Thyroid gland (tissue), 4 donors: ENCODE measurements around the gene NRXN2. TPM values are rescaled to one million over a fixed set of nuclear protein-coding genes. Genes with fewer than 3 reads are reported as not detected.

Experiments used
- DNase-seq, 2 donors: peaks; one replicate each; pipeline ENCODE4 v3.0.0-alpha.2; 2019
- H3K27ac ChIP-seq, 3 donors: fragments of 200-600 bp; sonication (generic); 1 replicate in 2 of 3; 2 replicates in 1 of 3; pipeline ENCODE4 v1.5.1; 2016 to 2019; ENCODE audit warnings: mild to moderate bottlenecking in 1 of 3, moderate library complexity in 1 of 3
- H3K27me3 ChIP-seq: fragments of 200-600 bp; sonication (generic); one replicate; pipeline ENCODE4 v1.5.1; 2019
- H3K36me3 ChIP-seq, 2 donors: fragments of 200-600 bp; sonication (generic); one replicate each; pipeline ENCODE4 v1.5.1; 2016 to 2019
- H3K4me1 ChIP-seq, 2 donors: fragments of 200-600 bp; sonication (generic); one replicate each; pipeline ENCODE4 v1.5.1; 2017 to 2019
- H3K4me3 ChIP-seq, 3 donors: fragments of 200-600 bp; sonication (generic); replicated peaks in 1 of 3; 1 replicate in 2 of 3; 2 replicates in 1 of 3; pipeline ENCODE4 v1.5.1; 2016; ENCODE audit warnings: mild to moderate bottlenecking in 1 of 3
- H3K9me3 ChIP-seq: fragments of 200-600 bp; sonication (generic); one replicate; pipeline ENCODE4 v1.5.1; 2017
- CTCF ChIP-seq, 6 experiments: fragments of 200-600 bp in 3 of 6; fragments of 450-650 bp in 3 of 6; sonication (generic) in 3 of 6; IDR thresholded peaks; one replicate each; pipeline ENCODE4 v1.5.1; 2016 to 2019; ENCODE audit warnings: antibody characterized with exemption in 6 of 6, mild to moderate bottlenecking in 2 of 6, inconsistent platforms in 1 of 6, moderate library complexity in 1 of 6
- POLR2A ChIP-seq, 2 donors: fragments of 450-650 bp; IDR thresholded peaks; one replicate each; pipeline ENCODE4 v1.6.1; 2017; ENCODE audit warnings: antibody characterized with exemption in 2 of 2, mild to moderate bottlenecking in 2 of 2, moderate library complexity in 1 of 2
- WGBS, 2 donors: methylation state at CpG; one replicate each; pipeline ENCODE4 v1.1.5; 2017; 5-methylcytosine and 5-hydroxymethylcytosine counted together
- intact Hi-C: fragments of 100-400 bp; cut with DNase I; formaldehyde crosslinking; loops from one replicate; pipeline ENCODE4 v1.15.1; 2023
- total RNA-seq, 4 donors: library from RNA; depleted of rRNA; stranded (reverse); fragments of >200 nt; gene quantifications; one replicate each; pipeline ENCODE4 v1.2.3, GENCODE V29; 2016

NRXN2 gene
- total RNA-seq, 4 donors from 2014 or later: 2.0 to 12.3 (median 4.8) TPM

GRCh38 chr11:64698427-64698826 is 24.6 kb downstream of the NRXN2 start:
- intact Hi-C loops: no loop called here
- H3K9me3 ChIP-seq: no peaks in the 10 kb centered on the region
- WGBS, 2 donors: 82 to 88% methylated on average over 1 of the region's 1 CpG
- TF ChIP-seq CTCF (IDR thresholded peaks at IDR 0.05): no peak
- TF ChIP-seq POLR2A (IDR thresholded peaks at IDR 0.05): no peak
- H3K27me3 ChIP-seq: no peaks in the 10 kb centered on the region
- no peak overlapping the region for H3K27ac ChIP-seq
- H3K36me3 ChIP-seq: no peaks in the 10 kb centered on the region
- no peak for DNase-seq
- H3K4me1 ChIP-seq: no peaks in the 10 kb centered on the region
- no peak overlapping the region for H3K4me3 ChIP-seq

- no peak overlapping the region for H3K27ac ChIP-seq
- no peaks in the 10 kb centered on the region for H3K27me3 ChIP-seq
- 76 to 77% methylated on average over 7 of the region's 7 CpGs for WGBS, 2 donors
- no peak overlapping the region for H3K4me3 ChIP-seq
- H3K4me1 ChIP-seq: no peaks in the 10 kb centered on the region
- intact Hi-C loops: no loop called here
- DNase-seq: no peak
- no peaks in the 10 kb centered on the region for H3K9me3 ChIP-seq
- no peaks in the 10 kb centered on the region for H3K36me3 ChIP-seq
- TF ChIP-seq POLR2A (IDR thresholded peaks at IDR 0.05): no peak
- no peak for TF ChIP-seq CTCF (IDR thresholded peaks at IDR 0.05)
These were observed 25.2 kb downstream of the NRXN2 start for GRCh38 chr11:64697663-64698375.

- H3K9me3 ChIP-seq: no peaks in the 10 kb centered on the region
- H3K36me3 ChIP-seq: no peaks in the 10 kb centered on the region
- H3K27ac ChIP-seq: no peak overlapping the region
- no peak for DNase-seq
- 91 to 94% methylated on average over 8 of the region's 8 CpGs for WGBS, 2 donors
- H3K4me1 ChIP-seq: no peaks in the 10 kb centered on the region
- intact Hi-C loops: no loop called here
- H3K27me3 ChIP-seq: no peaks in the 10 kb centered on the region
- H3K4me3 ChIP-seq: no peak overlapping the region
- TF ChIP-seq CTCF (IDR thresholded peaks at IDR 0.05) (no peak), POLR2A (IDR thresholded peaks at IDR 0.05) (no peak)
These were observed 27.0 kb downstream of the NRXN2 start for GRCh38 chr11:64696045-64696444.

GRCh38 chr11:64695548-64695947 is 27.4 kb downstream of the NRXN2 start:
- H3K4me1 ChIP-seq: no peaks in the 10 kb centered on the region
- no peak overlapping the region for H3K4me3 ChIP-seq
- intact Hi-C loops: no loop called here
- H3K36me3 ChIP-seq: no peaks in the 10 kb centered on the region
- H3K27ac ChIP-seq: no peak overlapping the region
- WGBS, 2 donors: 90 to 92% methylated on average over 5 of the region's 5 CpGs
- DNase-seq: no peak
- no peaks in the 10 kb centered on the region for H3K27me3 ChIP-seq
- H3K9me3 ChIP-seq: no peaks in the 10 kb centered on the region
- TF ChIP-seq CTCF (IDR thresholded peaks at IDR 0.05) (no peak), POLR2A (IDR thresholded peaks at IDR 0.05) (no peak)

GRCh38 chr11:64694821-64695365 is 28.1 kb downstream of the NRXN2 start:
- H3K36me3 ChIP-seq: no peaks in the 10 kb centered on the region
- TF ChIP-seq POLR2A (IDR thresholded peaks at IDR 0.05) (no peak), CTCF (IDR thresholded peaks at IDR 0.05) (no peak)
- H3K27me3 ChIP-seq: no peaks in the 10 kb centered on the region
- H3K9me3 ChIP-seq: no peaks in the 10 kb centered on the region
- peak; percentile 47 to 54 for DNase-seq
- H3K4me3 ChIP-seq: no peak overlapping the region
- 17 to 22% methylated on average over 1 to 5 of the region's 5 CpGs for WGBS, 2 donors
- no peak overlapping the region for H3K27ac ChIP-seq
- intact Hi-C loops: no loop called here
- H3K4me1 ChIP-seq: no peaks in the 10 kb centered on the region
